Neural progenitor cell (in vitro differentiated cells): ENCODE results near the gene NCBP3. TPM values are rescaled to one million over a fixed set of nuclear protein-coding genes. Genes with fewer than 3 reads are reported as not detected.

Experiments
- DNase-seq: peaks from one replicate; pipeline ENCODE4 v3.0.0-alpha.2; 2016; ENCODE audit warnings: low spot score
- H2AFZ ChIP-seq: fragments of 200-600 bp; sonication (generic); replicated peaks from 2 replicates; pipeline ENCODE4 v1.6.1; 2016; ENCODE audit warnings: antibody characterized with exemption
- H3F3A ChIP-seq: fragments of 200-600 bp; sonication (generic); 2 replicates; pipeline ENCODE4 v1.6.1; 2016; ENCODE audit warnings: antibody characterized with exemption, low read depth
- H3K27ac ChIP-seq: fragments of 200-600 bp; sonication (generic); 2 replicates; pipeline ENCODE4 v1.5.1; 2016; ENCODE audit warnings: mild to moderate bottlenecking
- H3K27me3 ChIP-seq: fragments of 200-600 bp; sonication (generic); 2 replicates; pipeline ENCODE4 v1.6.1; 2016; ENCODE audit warnings: mild to moderate bottlenecking, moderate library complexity
- H3K36me3 ChIP-seq: fragments of 200-600 bp; sonication (generic); 2 replicates; pipeline ENCODE4 v1.5.1; 2016
- H3K4me1 ChIP-seq: fragments of 200-600 bp; sonication (generic); 2 replicates; pipeline ENCODE4 v1.6.1; 2016; ENCODE audit warnings: mixed run types
- H3K4me2 ChIP-seq: fragments of 200-600 bp; sonication (generic); 2 replicates; pipeline ENCODE4 v1.6.1; 2016
- H3K4me3 ChIP-seq: fragments of 200-600 bp; sonication (generic); 2 replicates; pipeline ENCODE4 v1.5.1; 2016
- H3K79me2 ChIP-seq: fragments of 200-600 bp; sonication (generic); 2 replicates; pipeline ENCODE4 v1.6.1; 2016; ENCODE audit warnings: low read depth
- H3K9ac ChIP-seq: fragments of 200-600 bp; sonication (generic); 2 replicates; pipeline ENCODE4 v1.6.1; 2016
- H3K9me3 ChIP-seq: fragments of 200-600 bp; sonication (generic); 2 replicates; pipeline ENCODE4 v1.5.1; 2016; ENCODE audit warnings: low read depth
- H4K20me1 ChIP-seq: fragments of 200-600 bp; sonication (generic); 2 replicates; pipeline ENCODE4 v1.6.1; 2016; ENCODE audit warnings: low read depth
- H3K27ac Mint-ChIP-seq: 3 replicates; pipeline ENCODE4 v1.8.0; 2021; ENCODE audit warnings: mixed read lengths
- H3K27me3 Mint-ChIP-seq: 2 replicates; pipeline ENCODE4 v1.8.0; 2022; ENCODE audit warnings: low read depth, mild to moderate bottlenecking, inconsistent platforms, moderate library complexity, mixed read lengths; ENCODE audit not compliant: insufficient read depth
- H3K36me3 Mint-ChIP-seq: 3 replicates; pipeline ENCODE4 v1.8.0; 2021; ENCODE audit warnings: mixed read lengths
- H3K4me1 Mint-ChIP-seq: 3 replicates; pipeline ENCODE4 v1.8.0; 2021; ENCODE audit warnings: mixed read lengths
- H3K4me3 Mint-ChIP-seq: 3 replicates; pipeline ENCODE4 v1.8.0; 2021; ENCODE audit warnings: mild to moderate bottlenecking, moderate library complexity, mixed read lengths
- H3K9me3 Mint-ChIP-seq: 3 replicates; pipeline ENCODE4 v1.8.0; 2020; ENCODE audit warnings: mixed read lengths
- EZH2 ChIP-seq: fragments of 200-600 bp; sonication (generic); IDR thresholded peaks from 2 replicates; pipeline ENCODE4 v1.6.1; 2017; ENCODE audit warnings: antibody characterized with exemption, mild to moderate bottlenecking, moderate library complexity
- EZH2phosphoT487 ChIP-seq: fragments of 200-600 bp; sonication (generic); IDR thresholded peaks from 2 replicates; pipeline ENCODE4 v1.6.1; 2017; ENCODE audit warnings: antibody characterized with exemption
- total RNA-seq: library from RNA; depleted of rRNA; stranded (reverse); fragments of >200 nt; gene quantifications from 2 replicates; pipeline ENCODE4 v1.2.3, GENCODE V29; 2015; ENCODE audit warnings: low replicate concordance
- TF ChIP-seq, protein P1 (sequence below): fragments of 200-600 bp; sonication (generic); IDR thresholded peaks from 2 replicates; pipeline ENCODE4 v1.5.1; 2017; ENCODE audit warnings: antibody characterized with exemption, mild to moderate bottlenecking

Gene NCBP3
- total RNA-seq, 1 donor from 2014 or later, result 55.7 TPM

DNA sequence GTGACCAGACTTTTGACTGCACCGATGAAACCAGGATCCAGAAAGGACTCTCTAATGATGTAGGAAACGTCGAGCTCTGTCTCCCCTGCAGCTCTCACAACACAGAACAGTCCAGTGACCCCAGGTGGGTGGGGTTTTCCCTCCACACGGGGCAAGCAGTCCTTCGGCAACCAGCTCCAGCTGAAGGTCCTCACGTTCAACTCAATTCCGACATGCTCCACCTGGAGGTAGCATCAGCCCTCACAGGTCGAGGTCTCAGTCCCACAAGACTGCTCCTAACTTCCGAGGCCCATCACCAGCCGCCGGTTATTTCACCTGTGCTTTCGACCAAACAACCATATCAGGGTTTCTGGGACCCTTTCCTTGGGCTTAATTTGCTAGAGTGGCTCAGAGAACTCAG, 73.3 kb downstream of the NCBP3 start:
- Histone ChIP-seq H3K27ac (no peak overlapping the region), H3F3A (no peaks in the 10 kb centered on the region), H3K27me3 (no peaks in the 10 kb centered on the region), H3K4me1 (no peaks in the 10 kb centered on the region), H3K9me3 (no peaks in the 10 kb centered on the region), H4K20me1 (no peaks in the 10 kb centered on the region), H3K36me3 (no peaks in the 10 kb centered on the region), H3K79me2 (no peaks in the 10 kb centered on the region), H3K9ac (no peak overlapping the region), H3K4me3 (no peak overlapping the region), H2AFZ (no peak overlapping the region), H3K4me2 (no peak overlapping the region)
- Mint-ChIP-seq H3K27me3 (peaks cover 15% of the 10 kb centered on the region), H3K9me3 (no peaks in the 10 kb centered on the region), H3K36me3 (no peaks in the 10 kb centered on the region), H3K27ac (no peak overlapping the region), H3K4me3 (no peak overlapping the region), H3K4me1 (peaks cover 21% of the 10 kb centered on the region)
- TF ChIP-seq, protein P1, sequence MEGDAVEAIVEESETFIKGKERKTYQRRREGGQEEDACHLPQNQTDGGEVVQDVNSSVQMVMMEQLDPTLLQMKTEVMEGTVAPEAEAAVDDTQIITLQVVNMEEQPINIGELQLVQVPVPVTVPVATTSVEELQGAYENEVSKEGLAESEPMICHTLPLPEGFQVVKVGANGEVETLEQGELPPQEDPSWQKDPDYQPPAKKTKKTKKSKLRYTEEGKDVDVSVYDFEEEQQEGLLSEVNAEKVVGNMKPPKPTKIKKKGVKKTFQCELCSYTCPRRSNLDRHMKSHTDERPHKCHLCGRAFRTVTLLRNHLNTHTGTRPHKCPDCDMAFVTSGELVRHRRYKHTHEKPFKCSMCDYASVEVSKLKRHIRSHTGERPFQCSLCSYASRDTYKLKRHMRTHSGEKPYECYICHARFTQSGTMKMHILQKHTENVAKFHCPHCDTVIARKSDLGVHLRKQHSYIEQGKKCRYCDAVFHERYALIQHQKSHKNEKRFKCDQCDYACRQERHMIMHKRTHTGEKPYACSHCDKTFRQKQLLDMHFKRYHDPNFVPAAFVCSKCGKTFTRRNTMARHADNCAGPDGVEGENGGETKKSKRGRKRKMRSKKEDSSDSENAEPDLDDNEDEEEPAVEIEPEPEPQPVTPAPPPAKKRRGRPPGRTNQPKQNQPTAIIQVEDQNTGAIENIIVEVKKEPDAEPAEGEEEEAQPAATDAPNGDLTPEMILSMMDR, result no peak
- TF ChIP-seq EZH2 (no peak), EZH2phosphoT487 (no peak)
- no peak for DNase-seq

DNA sequence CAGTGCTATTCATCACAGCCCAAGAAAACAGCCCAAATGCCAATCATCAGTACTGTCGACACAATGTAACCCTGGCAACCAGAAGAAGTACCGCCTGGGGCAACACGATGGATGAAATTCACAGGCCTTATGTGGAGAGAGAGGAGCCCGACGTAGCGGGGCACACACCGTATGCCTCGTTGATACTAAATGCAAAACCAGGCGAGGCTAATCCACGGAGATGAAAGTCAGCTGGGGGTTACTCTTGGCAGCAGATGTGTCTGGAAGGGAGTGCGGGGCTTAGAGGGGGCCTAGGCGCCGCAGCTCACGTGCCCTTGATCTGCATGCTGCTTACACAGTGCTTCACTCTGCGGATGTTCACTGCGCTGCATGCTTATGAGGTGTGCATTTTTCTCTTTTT, 74.9 kb downstream of the NCBP3 start:
- no peak overlapping the region for H3K4me2 ChIP-seq
- Mint-ChIP-seq H3K4me1 (peaks cover 21% of the 10 kb centered on the region), H3K4me3 (no peak overlapping the region), H3K27me3 (peaks cover 13% of the 10 kb centered on the region), H3K9me3 (no peaks in the 10 kb centered on the region), H3K27ac (peak overlapping the region; percentile 23), H3K36me3 (no peaks in the 10 kb centered on the region)
- H3K36me3 ChIP-seq, result no peaks in the 10 kb centered on the region
- no peaks in the 10 kb centered on the region for H3F3A ChIP-seq
- no peaks in the 10 kb centered on the region for H3K9me3 ChIP-seq
- DNase-seq, result no peak
- no peaks in the 10 kb centered on the region for H3K79me2 ChIP-seq
- H3K4me3 ChIP-seq, result no peak overlapping the region
- TF ChIP-seq EZH2 (no peak), EZH2phosphoT487 (no peak)
- TF ChIP-seq, protein P1, result no peak
- H3K27me3 ChIP-seq, result no peaks in the 10 kb centered on the region
- no peak overlapping the region for H2AFZ ChIP-seq
- no peaks in the 10 kb centered on the region for H4K20me1 ChIP-seq
- H3K27ac ChIP-seq, result no peak overlapping the region
- H3K9ac ChIP-seq, result no peak overlapping the region
- H3K4me1 ChIP-seq, result no peaks in the 10 kb centered on the region

GRCh38 chr17:3770466-3770865, 75.6 kb downstream of the NCBP3 start:
- Histone ChIP-seq H3K4me1 (no peaks in the 10 kb centered on the region), H3K79me2 (no peaks in the 10 kb centered on the region), H3K27me3 (no peaks in the 10 kb centered on the region), H3K36me3 (no peaks in the 10 kb centered on the region), H3K4me3 (no peak overlapping the region), H3F3A (no peaks in the 10 kb centered on the region), H3K9me3 (no peaks in the 10 kb centered on the region), H3K4me2 (no peak overlapping the region), H3K9ac (no peak overlapping the region), H4K20me1 (no peaks in the 10 kb centered on the region), H3K27ac (no peak overlapping the region), H2AFZ (no peak overlapping the region)
- peak; percentile 15 for DNase-seq
- H3K27ac Mint-ChIP-seq, result peak overlapping the region; percentile 23
- no peak for TF ChIP-seq EZH2phosphoT487
- TF ChIP-seq, protein P1, result no peak
- no peak for TF ChIP-seq EZH2
- H3K4me3 Mint-ChIP-seq, result no peak overlapping the region
- H3K36me3 Mint-ChIP-seq, result no peaks in the 10 kb centered on the region
- peaks cover 21% of the 10 kb centered on the region for H3K4me1 Mint-ChIP-seq
- H3K27me3 Mint-ChIP-seq, result peaks cover 15% of the 10 kb centered on the region
- H3K9me3 Mint-ChIP-seq, result no peaks in the 10 kb centered on the region
